Omental fat pad (tissue), 4 donors: ENCODE data around the gene THEM4. TPM values are rescaled to one million over a fixed set of nuclear protein-coding genes. Genes with fewer than 3 reads are reported as not detected.

Experiments used
- ATAC-seq: fragments of 150-250 bp; one replicate; pipeline ENCODE4 v1.9.1; 2016; ENCODE audit warnings: mild to moderate bottlenecking, moderate library complexity; ENCODE audit not compliant: low FRiP score
- DNase-seq: peaks from one replicate; pipeline ENCODE4 v3.0.0-alpha.2; 2019; ENCODE audit warnings: low spot score
- total RNA-seq, 4 donors: library from RNA; depleted of rRNA; stranded (reverse); fragments of >200 nt; gene quantifications; one replicate each; pipeline ENCODE4 v1.1.0, GENCODE V29; 2016
- TF ChIP-seq, protein P1 (sequence below), 3 donors: fragments of 450-650 bp; IDR thresholded peaks; one replicate each; pipeline ENCODE4 v1.5.1; 2016 to 2017; ENCODE audit warnings: antibody characterized with exemption in 3 of 3, mild to moderate bottlenecking in 3 of 3, moderate library complexity in 2 of 3

The THEM4 gene
- 10 to 100 TPM; 17.3 to 29.3 (median 21.8) TPM for total RNA-seq

DNA sequence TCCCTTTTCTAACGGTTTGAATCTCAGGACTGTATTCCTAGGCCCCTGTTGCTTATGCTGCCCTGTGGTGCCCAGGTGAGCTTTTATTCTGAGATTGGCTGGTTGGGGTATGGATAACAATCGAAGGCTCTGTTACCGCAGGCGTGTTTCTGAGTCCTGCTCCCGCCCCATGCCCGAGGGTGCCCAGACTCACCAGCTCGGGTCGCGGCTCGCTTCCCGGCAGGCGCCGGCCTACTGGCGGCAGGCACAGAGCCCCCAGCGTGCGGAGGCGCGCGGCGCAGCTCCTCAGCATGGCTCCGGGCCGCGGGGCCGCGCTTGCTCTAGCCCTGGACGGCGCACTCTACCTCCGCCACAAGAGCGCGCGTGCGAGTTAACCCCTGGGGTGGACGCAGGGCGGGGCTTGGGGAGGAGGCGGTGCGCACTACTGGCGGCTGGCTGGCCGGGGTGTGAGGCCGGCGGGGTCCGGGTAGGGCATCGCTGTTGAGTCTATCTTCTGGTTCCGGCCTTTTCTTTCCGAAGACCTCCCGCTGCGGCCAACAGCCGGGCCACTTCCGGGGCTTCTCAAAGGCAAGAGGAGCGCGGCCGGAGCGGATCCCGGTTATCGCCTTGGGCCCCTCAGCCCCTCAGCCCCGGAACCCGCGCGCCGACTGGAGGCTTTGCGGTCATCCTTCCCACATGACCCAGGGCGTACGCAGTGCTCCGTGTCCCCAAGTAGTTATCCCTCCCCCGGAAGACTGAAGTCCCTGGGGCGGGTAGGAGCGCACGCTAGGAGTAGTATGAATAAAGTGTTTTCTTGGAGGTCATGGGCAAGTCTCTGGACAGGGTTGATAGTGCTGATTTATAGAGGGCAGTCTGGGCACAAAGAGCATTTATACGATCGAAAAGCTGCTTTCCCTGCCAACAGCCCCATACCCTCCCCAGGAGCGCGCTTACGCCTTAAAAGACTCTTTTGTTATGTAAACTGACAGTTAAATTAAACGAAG lies at the start of gene THEM4:
THEM4 (minus strand) TSS at position 345 of the 983 bp plus-strand sequence; CDS start at position 292, 53 bp downstream.
- TF ChIP-seq, protein P1, sequence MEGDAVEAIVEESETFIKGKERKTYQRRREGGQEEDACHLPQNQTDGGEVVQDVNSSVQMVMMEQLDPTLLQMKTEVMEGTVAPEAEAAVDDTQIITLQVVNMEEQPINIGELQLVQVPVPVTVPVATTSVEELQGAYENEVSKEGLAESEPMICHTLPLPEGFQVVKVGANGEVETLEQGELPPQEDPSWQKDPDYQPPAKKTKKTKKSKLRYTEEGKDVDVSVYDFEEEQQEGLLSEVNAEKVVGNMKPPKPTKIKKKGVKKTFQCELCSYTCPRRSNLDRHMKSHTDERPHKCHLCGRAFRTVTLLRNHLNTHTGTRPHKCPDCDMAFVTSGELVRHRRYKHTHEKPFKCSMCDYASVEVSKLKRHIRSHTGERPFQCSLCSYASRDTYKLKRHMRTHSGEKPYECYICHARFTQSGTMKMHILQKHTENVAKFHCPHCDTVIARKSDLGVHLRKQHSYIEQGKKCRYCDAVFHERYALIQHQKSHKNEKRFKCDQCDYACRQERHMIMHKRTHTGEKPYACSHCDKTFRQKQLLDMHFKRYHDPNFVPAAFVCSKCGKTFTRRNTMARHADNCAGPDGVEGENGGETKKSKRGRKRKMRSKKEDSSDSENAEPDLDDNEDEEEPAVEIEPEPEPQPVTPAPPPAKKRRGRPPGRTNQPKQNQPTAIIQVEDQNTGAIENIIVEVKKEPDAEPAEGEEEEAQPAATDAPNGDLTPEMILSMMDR (IDR thresholded peaks at IDR 0.05), result peak in 1 of 3 donors; percentile 15
- DNase-seq (peak; percentile 88), ATAC-seq (peak; percentile 100)

DNA sequence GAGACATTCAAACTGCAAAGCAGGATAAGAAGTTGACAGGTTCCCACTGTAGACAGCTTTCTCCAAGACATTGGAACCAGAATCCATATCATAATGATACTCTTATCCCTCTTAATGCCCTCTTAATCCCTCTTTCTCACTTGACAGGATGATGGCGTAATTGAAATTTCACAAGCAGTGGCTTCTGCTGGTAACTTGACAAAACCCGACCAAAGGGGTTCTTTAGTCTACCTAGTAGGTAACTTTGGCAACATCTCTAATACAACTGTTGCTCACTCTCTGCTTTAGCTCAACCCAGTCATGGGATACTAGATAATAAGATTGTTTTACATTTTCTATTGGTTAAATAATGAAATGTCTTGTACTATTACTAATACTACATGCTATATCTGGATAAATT lies 49.6 kb upstream of the THEM4 start:
- TF ChIP-seq, protein P1 (IDR thresholded peaks at IDR 0.05), result no peak
- DNase-seq (no peak), ATAC-seq (no peak)

DNA sequence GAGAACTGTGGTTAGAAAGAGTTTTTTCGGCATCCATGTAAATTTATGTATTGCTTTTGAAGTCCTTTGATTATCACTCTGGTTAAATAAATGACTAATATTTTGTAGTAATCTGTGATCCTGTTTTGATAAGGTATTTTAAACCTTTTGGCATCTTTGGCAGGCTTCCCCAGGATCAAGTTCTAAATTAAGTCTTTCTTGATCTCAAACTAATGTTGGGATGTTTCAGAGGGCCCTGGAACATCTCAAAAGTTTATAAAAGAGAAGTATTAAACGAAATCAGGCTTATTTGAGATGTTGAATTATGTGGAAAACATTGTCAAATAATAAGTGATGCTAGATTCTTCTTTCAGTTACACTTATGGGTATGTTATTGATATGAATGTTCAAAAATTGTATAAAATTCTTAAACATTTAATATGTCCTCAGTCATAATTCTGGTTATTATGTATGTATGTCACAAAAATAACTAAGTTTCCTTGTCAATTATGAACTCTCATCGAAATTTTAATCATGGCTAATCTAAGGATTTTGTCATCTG lies 47.7 kb upstream of the THEM4 start:
- TF ChIP-seq, protein P1 (IDR thresholded peaks at IDR 0.05), result no peak
- DNase-seq (no peak), ATAC-seq (no peak)

DNA sequence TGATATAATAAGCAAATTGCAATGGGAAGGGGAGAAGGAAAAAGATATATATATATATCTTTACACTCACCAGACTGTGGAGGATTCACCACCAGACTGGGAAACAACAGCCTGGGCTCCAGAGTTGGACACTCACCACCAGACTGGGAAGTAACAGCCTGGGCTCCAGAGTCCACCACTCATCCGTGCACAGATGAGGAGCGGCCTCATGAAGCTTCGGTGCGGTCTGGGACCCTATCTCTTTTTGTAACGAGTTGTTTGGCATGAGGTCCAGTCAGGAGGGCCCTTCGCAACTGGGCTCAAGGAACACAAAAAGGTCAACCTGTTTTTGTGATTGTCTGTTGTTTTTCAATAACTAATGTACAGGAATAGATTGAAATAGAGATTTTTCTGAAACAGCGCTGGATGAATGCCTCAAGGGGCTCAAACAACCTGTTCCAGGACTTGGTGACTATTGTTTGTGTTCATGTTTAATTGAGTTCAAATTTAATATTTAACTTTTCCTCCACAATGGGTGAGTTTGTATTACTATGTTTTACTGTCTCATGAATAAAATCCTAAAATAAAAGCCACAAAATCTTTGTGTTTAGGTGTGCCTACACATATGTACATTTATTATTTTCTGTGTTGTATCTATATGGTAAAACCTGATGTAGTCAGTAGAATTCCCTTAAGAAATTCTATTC lies 44.2 kb upstream of the THEM4 start:
- TF ChIP-seq, protein P1 (IDR thresholded peaks at IDR 0.05), result no peak
- no peak for DNase-seq
- no peak for ATAC-seq

DNA sequence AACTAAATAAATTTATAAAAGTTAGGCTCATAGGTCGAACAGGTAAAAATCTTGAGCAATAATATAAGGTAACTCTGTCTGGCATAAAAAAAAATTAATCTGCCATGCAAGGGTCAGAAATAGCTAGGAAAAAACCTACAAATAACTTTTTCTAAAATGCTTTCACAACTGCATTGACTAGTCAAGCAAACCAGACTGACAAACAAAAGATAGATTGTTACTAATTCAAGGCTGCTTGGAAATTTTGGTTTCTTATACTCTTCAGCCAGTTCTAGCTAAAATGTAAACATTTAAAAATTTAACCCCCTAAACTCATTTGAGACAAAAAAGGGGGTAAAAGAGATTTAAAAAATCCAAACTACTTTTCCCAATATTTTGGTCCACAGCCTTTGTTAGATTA lies 43.5 kb upstream of the THEM4 start:
- ATAC-seq (no peak), DNase-seq (no peak)
- TF ChIP-seq, protein P1 (IDR thresholded peaks at IDR 0.05), result no peak

DNA sequence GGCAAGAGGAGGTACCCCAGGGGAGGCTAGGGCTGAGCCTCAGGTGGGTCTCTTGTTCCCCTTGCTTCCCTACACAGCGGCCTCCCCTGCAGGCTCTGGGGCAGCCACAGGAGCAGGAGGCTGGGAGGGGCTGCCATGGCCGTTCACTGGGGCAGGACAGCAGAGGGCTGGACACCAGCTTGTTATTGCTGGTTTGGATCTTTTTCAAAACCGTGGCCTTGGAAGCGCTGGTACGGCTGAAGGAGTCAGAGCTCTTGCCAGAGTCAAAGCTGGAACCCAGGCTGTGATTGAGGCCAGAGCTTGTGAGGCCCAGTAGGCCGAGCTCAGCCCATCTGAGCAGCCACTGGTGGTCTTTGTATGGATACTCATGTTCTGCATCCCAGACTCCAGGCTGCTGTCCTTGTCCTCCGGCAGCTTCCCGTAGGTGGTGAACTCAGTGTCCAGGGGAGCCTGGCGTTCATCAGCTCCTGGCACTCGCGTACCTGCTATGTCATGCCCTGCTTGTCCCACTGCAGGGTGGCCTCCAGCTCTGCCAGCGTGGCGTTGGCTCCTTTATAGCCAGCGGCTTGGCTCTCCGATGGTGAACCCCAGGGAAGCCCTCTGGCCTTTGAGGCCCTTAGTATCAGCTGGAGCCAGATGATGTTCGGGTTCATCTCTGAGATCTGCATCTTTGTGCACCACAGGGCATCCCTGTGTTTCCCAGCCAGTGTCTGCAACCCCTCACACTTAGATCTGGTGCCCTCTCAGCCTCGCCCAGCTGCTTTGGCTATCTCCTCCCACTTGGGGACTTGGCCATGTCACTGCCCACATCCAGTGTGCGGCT lies 40.3 kb upstream of the THEM4 start:
- ATAC-seq, result no peak

More for the DNA sequence above, 40.3 kb upstream of the THEM4 start:
- TF ChIP-seq, protein P1 (IDR thresholded peaks at IDR 0.05), result no peak
- DNase-seq, result no peak
